SW 1271 (cell line): ENCODE measurements around the gene E2F1.
"Not testable (repeated sequence)": the region's sequence is repeated elsewhere in the genome, so short reads cannot be mapped to it uniquely, and the experiment has no call there.

Experiments used
- DNase-seq, 2 experiments: peaks; one replicate each; lab custom pipeline; 2025; lab: John Stamatoyannopoulos, UW

Gene E2F1

DNA sequence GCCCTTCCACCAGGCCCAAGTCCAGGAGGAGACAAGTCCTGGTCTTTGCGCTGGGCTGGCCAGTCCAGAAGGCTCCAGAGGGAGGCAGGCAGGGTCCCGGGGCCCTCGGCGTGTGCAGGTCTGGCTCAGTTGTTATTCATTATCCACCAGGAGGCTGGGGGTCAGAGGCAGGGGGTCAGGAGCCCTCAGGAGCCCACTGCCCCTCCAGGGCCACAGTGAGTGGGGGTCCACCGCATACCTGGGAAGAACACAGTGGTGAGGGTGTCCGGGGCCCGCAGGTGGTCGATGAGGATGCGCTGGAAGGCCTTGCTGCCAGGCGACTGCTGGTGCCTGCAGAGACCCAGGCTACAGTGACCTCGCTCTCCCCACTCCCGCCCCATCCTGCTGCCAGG, 28.5 kb downstream of the E2F1 start:
- no peak for DNase-seq

DNA sequence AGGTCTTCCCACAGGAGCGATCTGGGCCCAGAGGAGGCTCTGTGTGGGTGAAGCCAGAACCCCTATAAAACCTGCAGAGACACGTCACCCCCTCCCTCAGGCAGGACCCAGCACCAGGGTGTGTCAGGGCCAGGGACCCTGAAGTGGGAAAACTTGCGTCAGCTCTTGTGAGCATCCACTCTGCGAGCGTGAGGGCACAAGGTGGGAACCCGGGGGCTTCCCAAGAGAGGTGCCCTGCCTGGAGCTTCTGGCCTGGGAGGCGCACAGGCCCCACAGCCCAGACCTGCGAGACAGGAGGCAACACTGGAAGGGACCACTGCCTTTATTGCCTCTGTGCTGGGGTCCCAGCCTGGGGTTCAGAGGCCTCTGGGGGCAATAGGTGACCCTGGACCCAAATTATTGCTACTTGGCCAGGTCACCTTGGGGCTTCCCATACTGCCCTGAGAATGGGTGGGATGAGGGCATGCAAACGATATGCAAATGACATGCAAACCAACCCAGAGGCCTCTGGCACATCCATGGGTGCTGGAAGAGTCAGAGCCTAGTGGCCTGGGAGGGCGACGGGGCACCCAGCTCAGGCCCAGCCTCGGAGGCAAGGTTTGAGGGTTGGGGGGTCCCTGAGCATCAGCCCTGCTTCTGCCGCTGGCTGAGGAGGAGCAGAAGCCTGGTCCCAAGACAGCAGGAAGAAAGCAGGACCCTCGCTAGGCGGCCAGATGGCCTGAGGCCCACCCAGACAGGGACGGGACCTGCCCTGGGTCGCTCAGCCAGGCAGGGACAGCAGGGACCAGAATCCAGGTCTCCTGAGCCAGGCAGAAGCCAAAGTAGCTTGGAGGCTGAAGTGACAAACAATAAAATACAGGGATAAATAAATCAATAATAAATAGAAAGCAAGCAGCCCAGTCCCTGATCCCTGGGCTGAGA, 29.1 kb downstream of the E2F1 start:
- DNase-seq, result no peak

DNA sequence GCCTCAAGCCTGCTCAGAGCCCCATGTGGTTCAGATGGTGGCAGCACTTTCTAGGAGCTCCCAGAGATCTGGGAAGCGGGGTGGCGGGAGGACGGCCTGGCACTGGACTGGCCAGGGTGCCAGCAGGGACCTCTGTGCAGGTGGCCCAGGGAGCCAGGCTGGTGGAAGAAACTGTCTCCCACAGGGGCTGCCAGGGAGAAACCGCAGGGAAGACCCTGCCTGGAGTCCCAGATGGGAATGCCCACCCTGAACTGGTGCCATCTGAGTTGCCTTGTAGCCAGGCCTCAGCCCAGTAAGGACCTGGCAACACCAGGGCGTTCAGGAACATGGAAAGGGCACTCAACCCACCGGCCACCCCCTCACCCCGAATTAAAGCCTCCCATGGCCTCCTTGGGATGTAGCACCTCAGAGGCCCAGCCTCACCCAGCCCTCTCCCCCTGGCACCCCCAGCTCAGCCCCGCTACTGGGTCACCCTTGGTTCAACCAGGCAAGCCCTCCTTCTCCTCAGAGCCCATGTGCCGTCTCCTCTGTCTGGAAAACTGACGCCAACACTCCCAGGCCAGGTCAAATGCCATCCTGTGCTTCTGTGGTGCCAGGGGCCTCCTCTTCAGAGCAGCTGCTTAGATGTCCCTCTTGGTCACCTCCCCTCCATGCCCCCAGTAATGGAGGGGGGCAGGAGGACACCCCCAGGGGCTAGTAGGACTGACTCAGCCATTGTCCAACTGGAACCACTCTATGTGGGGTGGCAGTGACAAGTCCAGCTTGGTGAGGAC, 30.0 kb downstream of the E2F1 start:
- DNase-seq, result no peak

- DNase-seq, result no peak
Measured at GRCh38 chr20:33655164-33655563, 31.0 kb downstream of the E2F1 start.

DNA sequence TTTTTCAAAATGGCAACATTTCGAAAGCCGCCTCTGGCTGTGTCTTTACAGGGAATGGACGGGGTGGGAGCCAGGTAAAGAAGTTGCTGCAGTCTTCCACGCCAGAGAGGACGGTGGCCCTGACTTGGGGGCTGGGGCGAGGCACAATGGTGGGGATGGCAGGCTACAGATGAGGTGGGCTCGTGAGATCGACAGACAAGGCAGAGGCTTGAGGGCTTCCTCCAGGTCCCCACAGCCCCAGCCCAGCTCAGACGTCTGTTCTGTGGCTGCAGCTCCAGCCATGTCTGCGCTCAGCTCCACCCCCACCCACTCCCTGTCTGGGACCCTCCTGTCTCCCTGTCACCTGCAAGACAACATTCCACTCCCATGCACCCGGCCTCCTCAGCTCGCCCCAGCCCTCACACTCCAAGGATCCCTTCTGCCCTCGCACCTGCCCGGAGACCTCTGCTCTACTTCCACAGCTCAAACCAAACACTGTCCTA, 31.5 kb downstream of the E2F1 start:
- DNase-seq, result no peak

DNA sequence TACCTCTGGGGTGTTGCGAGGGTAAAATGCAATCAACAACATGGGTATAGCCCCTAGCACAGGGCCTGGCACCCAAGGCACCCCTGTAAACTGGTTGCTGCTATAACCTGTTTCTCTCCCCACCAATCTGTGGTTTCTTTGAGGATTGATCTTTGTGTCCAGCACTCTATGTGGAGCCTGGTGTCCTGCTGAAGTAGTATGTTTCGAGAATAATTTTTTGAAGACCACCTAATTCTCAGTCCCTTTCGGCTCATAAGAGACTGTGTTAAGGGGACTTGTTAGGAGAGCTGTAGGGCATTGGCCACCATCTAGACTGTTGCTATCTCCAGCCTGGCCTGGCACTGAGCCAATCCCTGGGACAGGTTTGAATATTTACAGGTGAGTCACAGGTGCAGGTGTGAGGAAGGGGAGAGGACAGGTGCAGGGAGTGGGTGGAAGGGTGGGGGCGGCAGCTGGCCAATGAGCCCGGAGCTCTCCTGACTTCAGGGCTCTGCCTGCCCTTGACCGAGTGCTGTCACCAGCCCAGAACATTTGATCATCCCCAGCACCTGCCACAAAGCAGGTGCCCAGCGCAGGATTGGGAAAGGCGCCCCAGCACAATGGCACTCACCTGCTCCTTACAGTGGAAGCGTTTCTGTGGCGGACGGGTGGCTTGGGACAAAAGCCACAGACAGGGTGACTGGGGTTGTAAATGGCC, 32.1 kb downstream of the E2F1 start:
- no peak for DNase-seq

GRCh38 chr20:33653218-33653899, 32.8 kb downstream of the E2F1 start:
- peak; percentile 84 to 90 for DNase-seq

DNA sequence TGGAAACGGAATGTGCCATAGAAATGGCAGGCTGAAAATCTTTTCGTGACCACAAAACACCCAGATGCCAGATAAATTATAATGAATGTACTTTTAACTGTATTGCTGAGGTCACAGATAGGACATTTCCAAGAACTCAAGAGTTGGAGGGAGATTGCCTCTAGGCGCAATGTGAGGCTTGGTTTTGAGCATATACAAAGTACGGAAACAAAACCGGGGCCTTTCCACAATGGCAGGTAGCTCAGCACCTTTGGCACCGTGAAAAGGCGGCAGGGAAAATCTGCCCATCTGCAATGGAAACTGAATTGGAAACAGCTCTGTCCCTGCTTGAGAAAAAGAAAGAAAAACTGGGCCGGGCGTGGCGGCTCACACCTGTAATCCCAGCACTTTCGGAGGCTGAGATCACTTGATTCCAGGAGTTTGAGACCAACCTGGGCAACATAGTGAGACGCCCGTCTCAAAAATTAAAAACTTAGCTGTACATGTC, 34.6 kb downstream of the E2F1 start:
- DNase-seq, result no peak

DNA sequence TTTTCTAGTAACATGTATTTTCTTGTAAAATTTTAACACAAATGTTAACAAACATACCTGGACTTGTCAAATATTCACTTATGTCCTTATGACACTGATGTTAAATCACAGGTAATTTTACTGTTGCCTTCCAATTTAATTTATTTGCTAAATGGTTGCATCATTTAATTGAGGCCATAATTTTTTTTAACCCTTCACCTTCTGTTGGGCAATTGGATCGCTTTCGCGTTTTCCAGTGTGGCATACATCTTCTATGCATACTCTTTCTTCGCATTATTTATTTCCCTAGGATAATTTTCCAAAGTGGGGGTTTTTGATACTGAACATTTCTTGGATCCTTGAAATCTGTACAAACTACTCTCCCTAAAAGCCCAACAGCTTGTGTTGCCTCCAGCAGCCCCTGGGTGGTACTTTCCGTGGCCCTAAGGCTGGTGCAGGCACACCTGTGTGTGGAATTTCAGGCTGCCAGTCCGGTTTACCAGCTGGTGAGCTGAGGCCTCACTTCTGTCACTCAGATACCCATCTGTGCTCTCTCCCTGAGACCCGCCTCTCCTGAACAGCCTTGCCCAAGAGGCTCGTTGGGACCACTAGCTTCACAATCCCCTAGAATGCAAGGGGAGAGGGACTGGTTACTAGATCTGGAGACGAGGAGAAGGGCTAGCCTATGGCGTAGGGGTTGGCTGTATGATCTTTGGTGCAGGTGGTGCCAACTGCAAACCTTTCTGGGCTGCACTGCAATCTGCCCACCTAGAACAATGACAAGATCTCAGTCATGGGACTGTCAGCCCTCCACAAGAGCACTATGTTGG, 35.2 kb downstream of the E2F1 start:
- no peak for DNase-seq

- DNase-seq, result no peak
Measured at GRCh38 chr20:33650111-33650752, 36.0 kb downstream of the E2F1 start.

- no peak for DNase-seq
Measured at GRCh38 chr20:33649201-33649681, 36.9 kb downstream of the E2F1 start.

GRCh38 chr20:33648396-33649004, 37.7 kb downstream of the E2F1 start:
- DNase-seq, result no peak

- DNase-seq, result no peak
Measured at GRCh38 chr20:33647603-33648395, 38.4 kb downstream of the E2F1 start.

GRCh38 chr20:33646959-33647602, 39.1 kb downstream of the E2F1 start:
- DNase-seq, result not testable (repeated sequence)

- no peak for DNase-seq
Measured at GRCh38 chr20:33646191-33646590, 40.0 kb downstream of the E2F1 start.

DNA sequence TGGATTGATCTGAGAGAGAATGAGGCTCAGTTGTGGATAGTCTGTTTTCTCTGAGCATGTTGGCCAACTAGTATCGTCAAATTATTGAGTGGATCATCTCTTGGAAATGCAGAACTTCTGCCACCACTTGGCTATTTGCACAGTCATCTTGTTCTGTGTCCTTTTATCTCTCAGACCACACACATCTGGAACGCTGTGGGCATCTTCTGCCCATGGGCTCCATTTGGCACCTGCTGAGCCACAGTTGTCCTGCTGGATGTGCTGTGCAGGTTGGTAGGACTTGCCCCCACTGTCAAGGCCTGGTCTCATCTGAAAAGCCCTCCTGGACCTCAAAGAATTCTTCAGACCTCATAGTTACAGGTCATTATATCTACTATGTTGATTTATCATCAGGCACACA, 40.8 kb downstream of the E2F1 start:
- no peak for DNase-seq

DNA sequence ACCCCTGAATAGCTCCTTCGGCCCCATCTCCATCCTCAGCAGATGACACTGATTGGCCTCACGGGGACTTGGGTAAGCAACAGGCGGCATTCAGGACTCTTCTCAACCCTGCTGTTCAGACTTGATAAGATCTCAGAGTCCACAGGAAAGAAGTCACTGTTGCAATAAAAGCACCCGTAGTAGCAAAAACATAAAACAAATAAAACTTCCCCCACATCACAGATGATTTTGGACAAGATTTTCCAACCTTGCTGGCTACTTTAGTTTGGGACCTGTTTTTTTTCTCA, 41.2 kb downstream of the E2F1 start:
- no peak for DNase-seq

- DNase-seq, result no peak
Measured at GRCh38 chr20:33644313-33645071, 41.7 kb downstream of the E2F1 start.
